Fibroblast of lung (primary cell): ENCODE measurements around the gene TNFAIP8L1.

ENCODE experiments used
- EZH2 ChIP-seq: IDR thresholded peaks from 2 replicates; pipeline ENCODE4 v1.5.1; 2012; ENCODE audit warnings: low read length, control low read depth, mild to moderate bottlenecking; ENCODE audit errors: missing control alignments
- TF ChIP-seq, protein P1 (sequence below), 2 donors: IDR thresholded peaks in 1 of 2; conservative IDR thresholded peaks in 1 of 2; 1 replicate in 1 of 2; 2 replicates in 1 of 2; pipeline ENCODE4 v1.5.1; 2011 to 2012; ENCODE audit warnings: low read length in 2 of 2, control low read depth in 1 of 2, inconsistent platforms in 1 of 2, low read depth in 1 of 2, mild to moderate bottlenecking in 1 of 2

DNA sequence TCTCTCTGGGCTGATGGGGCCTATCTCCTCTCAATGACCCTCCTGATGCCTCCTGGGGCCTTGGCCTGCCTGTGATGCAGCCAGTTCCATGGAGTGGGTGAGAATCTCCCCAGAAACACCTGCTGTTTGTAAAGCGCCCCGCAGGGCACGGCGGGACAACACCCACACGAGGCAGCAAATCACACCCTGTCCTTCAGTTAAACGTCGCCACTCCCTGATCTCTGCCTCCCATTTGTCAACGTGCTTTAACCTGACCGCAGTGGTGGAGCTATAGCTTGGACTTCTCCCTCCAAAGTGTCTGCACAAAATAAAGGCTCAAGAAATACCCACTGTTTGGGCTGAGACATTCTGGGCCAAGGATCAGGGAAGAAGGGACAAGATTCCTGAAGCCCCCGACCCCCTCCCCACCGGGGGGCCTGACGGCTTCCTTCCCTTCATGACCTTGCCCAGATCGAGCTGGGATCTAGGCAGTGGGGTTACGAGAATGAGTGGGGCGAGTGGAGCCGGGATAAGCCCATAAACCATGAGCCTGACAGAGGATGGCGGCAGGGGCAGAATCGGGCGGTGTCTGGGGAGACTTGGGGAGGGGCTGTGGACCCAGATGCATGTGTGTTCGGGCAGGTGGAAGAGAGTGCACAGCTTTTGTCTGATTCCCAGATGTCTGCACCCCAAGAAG, 22.8 kb downstream of the TNFAIP8L1 start:
- TF ChIP-seq, protein P1, sequence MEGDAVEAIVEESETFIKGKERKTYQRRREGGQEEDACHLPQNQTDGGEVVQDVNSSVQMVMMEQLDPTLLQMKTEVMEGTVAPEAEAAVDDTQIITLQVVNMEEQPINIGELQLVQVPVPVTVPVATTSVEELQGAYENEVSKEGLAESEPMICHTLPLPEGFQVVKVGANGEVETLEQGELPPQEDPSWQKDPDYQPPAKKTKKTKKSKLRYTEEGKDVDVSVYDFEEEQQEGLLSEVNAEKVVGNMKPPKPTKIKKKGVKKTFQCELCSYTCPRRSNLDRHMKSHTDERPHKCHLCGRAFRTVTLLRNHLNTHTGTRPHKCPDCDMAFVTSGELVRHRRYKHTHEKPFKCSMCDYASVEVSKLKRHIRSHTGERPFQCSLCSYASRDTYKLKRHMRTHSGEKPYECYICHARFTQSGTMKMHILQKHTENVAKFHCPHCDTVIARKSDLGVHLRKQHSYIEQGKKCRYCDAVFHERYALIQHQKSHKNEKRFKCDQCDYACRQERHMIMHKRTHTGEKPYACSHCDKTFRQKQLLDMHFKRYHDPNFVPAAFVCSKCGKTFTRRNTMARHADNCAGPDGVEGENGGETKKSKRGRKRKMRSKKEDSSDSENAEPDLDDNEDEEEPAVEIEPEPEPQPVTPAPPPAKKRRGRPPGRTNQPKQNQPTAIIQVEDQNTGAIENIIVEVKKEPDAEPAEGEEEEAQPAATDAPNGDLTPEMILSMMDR (conservative IDR thresholded peaks at IDR 0.05 in 1 of 2, IDR thresholded peaks at IDR 0.05 in 1 of 2; ENCODE audit: low read depth in 1 of 2, low read length in 2 of 2): no peak
- TF ChIP-seq EZH2: no peak
